Esophagus muscularis mucosa (tissue), 3 donors: Measurements from ENCODE around the gene P4HTM.

ENCODE experiments used
- POLR2AphosphoS5 ChIP-seq, 2 donors: sonication (generic); formaldehyde crosslinking; IDR thresholded peaks; one replicate each; pipeline ENCODE4 v1.6.1; 2017; ENCODE audit warnings: antibody characterized with exemption in 2 of 2
- TF ChIP-seq, protein P1 (sequence below), 3 experiments: fragments of 200-600 bp in 2 of 3; fragments of 450-650 bp in 1 of 3; sonication (generic) in 2 of 3; IDR thresholded peaks; one replicate each; pipeline ENCODE4 v1.5.1; 2017 to 2019; ENCODE audit warnings: antibody characterized with exemption in 3 of 3, mild to moderate bottlenecking in 2 of 3, moderate library complexity in 1 of 3

DNA sequence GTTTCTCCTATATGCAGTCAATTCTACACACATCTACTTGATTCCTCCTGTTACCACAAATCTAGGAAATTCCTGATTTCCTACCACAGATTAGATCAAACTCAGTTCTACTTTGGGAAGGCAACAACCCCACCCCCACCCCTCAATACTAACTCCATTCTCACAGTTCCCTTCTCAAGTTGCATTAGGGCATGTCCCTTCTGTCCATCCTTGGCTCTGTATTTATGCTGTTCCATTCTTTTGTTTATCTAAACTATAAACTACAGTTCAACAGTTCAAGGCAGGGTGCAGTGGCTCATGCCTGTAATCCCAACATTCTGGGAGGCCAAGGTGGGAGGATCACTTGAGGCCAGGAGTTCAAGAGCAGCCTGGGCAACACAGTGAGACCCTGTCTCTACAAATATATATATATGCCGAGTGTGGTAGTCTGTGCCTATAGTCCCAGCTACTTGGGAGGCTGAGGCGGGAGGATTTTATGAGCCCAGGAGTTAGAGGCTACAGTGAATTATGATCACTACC is 64.4 kb downstream of the P4HTM start:
- TF ChIP-seq, protein P1, sequence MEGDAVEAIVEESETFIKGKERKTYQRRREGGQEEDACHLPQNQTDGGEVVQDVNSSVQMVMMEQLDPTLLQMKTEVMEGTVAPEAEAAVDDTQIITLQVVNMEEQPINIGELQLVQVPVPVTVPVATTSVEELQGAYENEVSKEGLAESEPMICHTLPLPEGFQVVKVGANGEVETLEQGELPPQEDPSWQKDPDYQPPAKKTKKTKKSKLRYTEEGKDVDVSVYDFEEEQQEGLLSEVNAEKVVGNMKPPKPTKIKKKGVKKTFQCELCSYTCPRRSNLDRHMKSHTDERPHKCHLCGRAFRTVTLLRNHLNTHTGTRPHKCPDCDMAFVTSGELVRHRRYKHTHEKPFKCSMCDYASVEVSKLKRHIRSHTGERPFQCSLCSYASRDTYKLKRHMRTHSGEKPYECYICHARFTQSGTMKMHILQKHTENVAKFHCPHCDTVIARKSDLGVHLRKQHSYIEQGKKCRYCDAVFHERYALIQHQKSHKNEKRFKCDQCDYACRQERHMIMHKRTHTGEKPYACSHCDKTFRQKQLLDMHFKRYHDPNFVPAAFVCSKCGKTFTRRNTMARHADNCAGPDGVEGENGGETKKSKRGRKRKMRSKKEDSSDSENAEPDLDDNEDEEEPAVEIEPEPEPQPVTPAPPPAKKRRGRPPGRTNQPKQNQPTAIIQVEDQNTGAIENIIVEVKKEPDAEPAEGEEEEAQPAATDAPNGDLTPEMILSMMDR (IDR thresholded peaks at IDR 0.05): no peak
- no peak for TF ChIP-seq POLR2AphosphoS5 (IDR thresholded peaks at IDR 0.05)
